ENCODE data around the gene CSRP1.

Gene CSRP1

DNA sequence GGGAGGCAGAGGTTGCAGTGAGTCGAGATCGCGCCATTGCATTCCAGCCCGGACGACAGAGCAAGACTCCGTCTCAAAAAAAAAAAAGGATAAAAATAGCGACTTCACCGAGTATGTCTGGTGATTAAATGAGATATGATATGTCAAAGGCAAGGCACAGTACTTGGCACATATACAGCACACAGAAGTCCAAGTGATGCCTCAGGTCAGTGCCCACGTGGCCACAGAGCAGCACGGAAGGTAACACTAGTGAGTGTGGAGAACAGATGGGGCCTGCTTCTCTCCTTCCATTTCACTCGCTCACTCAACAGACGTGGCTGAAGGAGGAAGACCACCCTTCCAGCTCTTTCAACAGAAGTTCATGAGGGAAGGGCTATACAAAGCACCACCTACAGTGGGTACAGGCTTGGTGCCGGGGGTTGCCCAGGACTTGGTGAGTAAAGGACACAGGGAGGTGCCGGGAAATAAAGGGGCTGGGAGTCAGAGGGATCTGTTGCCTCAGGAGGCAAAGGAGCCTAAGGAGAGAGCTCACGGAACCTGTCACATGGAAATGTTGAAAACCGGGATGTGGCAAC lies 8.9 kb downstream of the CSRP1 start:
- TF ChIP-seq, protein P1, sequence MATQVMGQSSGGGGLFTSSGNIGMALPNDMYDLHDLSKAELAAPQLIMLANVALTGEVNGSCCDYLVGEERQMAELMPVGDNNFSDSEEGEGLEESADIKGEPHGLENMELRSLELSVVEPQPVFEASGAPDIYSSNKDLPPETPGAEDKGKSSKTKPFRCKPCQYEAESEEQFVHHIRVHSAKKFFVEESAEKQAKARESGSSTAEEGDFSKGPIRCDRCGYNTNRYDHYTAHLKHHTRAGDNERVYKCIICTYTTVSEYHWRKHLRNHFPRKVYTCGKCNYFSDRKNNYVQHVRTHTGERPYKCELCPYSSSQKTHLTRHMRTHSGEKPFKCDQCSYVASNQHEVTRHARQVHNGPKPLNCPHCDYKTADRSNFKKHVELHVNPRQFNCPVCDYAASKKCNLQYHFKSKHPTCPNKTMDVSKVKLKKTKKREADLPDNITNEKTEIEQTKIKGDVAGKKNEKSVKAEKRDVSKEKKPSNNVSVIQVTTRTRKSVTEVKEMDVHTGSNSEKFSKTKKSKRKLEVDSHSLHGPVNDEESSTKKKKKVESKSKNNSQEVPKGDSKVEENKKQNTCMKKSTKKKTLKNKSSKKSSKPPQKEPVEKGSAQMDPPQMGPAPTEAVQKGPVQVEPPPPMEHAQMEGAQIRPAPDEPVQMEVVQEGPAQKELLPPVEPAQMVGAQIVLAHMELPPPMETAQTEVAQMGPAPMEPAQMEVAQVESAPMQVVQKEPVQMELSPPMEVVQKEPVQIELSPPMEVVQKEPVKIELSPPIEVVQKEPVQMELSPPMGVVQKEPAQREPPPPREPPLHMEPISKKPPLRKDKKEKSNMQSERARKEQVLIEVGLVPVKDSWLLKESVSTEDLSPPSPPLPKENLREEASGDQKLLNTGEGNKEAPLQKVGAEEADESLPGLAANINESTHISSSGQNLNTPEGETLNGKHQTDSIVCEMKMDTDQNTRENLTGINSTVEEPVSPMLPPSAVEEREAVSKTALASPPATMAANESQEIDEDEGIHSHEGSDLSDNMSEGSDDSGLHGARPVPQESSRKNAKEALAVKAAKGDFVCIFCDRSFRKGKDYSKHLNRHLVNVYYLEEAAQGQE (IDR thresholded peaks at IDR 0.05; ENCODE audit: insufficient read depth in 1 of 2, low read depth in 2 of 2, low read length in 2 of 2) = no peak
- TF ChIP-seq POLR2AphosphoS5 (IDR thresholded peaks at IDR 0.05; ENCODE audit: low read depth, low read length) (no peak), SIN3A (IDR thresholded peaks at IDR 0.05; ENCODE audit: borderline replicate concordance, insufficient read depth, low read length) (no peak), TAF1 (IDR thresholded peaks at IDR 0.05; ENCODE audit: borderline replicate concordance, insufficient read depth, low read length) (no peak), FOXP2 (optimal IDR thresholded peaks at IDR 0.05; ENCODE audit: borderline replicate concordance, extremely low read depth, extremely low read length, insufficient read depth) (no peak)

DNA sequence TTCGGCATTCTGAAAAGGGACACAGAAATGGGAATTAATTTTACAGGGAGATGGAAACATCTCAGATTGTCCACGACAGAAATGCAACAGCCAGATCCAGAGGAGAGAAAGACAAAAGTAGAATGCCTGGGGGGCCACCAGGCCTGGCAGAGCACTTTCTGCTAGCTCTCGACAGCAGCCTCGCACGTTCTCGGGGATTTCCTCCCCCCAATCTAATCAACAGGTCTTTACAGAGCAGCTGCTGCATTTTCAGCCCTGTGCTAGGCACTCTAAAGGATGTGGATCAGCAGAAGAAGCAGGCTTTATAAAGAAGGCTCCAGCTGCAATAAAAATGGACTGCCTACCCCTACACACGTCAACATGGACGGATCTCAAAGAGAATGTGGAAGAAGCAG lies 10.6 kb downstream of the CSRP1 start:
- TF ChIP-seq SIN3A (IDR thresholded peaks at IDR 0.05; ENCODE audit: borderline replicate concordance, insufficient read depth, low read length) (no peak), TAF1 (IDR thresholded peaks at IDR 0.05; ENCODE audit: borderline replicate concordance, insufficient read depth, low read length) (no peak), POLR2AphosphoS5 (IDR thresholded peaks at IDR 0.05; ENCODE audit: low read depth, low read length) (no peak), FOXP2 (optimal IDR thresholded peaks at IDR 0.05; ENCODE audit: borderline replicate concordance, extremely low read depth, extremely low read length, insufficient read depth) (no peak)
- TF ChIP-seq, protein P1 (IDR thresholded peaks at IDR 0.05; ENCODE audit: insufficient read depth in 1 of 2, low read depth in 2 of 2, low read length in 2 of 2) = no peak

DNA sequence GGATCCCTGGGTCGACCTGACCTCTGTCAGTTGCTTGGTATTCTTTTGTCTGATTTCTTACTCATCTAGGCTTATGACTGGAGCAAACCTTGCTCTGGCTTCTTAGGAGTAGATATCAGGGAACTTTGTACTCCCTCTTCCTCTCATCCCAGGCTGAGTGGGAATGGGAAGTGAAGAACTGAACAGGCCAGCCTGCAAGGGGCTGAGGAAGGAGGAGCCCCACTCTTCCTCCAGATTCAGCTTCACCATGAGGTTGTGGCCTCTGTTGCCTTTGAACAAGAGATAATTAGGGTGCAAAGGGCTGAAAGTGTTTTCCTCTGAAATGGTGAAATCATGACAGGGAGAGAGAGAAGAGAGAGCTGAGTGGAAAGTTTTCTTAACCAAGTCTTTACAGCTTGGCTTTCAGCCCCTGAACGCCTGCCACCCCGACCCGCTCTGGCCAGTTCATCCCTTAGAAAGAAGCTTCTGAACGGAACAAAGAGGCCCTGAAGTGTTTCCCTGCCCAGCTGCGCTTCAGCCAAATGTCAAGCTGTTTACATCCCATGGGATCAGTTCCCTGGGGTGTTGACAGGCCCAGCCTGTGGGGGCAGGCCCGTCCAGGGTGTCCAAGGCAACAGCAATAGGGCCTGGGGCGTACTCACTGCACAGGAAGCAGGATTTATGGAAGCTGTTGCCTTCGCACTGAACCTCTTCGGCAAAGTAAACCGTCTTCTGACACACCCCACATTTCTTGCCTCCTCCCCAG lies 11.2 kb downstream of the CSRP1 start:
- TF ChIP-seq FOXP2 (optimal IDR thresholded peaks at IDR 0.05; ENCODE audit: borderline replicate concordance, extremely low read depth, extremely low read length, insufficient read depth) (peak; percentile 29), POLR2AphosphoS5 (IDR thresholded peaks at IDR 0.05; ENCODE audit: low read depth, low read length) (no peak)

DNA sequence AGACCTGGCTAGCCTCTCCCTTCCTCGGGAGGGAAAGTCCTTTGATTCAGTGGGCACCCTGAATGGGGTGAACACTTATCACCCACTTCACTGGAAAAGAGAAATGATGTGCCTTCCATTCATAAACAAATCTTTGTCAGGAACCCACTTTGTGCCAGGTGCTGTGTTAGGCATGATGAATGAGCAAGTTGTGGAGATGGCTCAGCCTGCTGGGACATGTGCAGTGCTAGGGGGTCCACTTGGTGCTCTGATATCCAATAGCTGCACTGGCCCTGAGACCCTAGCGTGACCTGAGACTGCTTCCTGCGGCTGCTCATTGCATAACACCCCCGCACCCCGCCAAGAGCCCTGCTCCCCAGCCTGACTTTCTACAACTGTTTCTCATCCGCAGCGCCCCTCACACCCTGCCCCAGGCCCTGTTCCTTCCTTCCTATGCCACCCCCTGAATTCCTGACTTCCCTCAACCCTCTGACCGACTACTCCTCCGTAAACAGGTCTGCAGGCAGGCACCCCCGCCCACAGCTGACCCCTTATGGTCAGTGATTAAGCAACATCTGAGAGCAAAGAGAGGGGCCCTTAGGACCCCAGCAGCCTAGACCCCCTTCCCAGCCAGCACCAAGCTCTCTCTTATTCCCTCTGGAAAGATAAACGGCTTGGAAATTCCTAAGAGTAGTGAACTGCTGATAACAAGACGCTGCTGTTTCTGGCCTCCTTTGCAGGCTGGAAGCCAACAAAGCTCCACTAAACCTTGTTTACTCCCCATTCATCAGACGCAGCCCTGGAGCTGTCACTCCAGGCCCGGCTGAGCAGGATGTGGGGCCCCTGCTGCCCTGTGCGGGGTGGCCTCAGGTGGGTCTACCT lies 12.9 kb downstream of the CSRP1 start:
- TF ChIP-seq, protein P1 (IDR thresholded peaks at IDR 0.05; ENCODE audit: insufficient read depth in 1 of 2, low read depth in 2 of 2, low read length in 2 of 2) = no peak
- TF ChIP-seq FOXP2 (optimal IDR thresholded peaks at IDR 0.05; ENCODE audit: borderline replicate concordance, extremely low read depth, extremely low read length, insufficient read depth) = peak; percentile 78

DNA sequence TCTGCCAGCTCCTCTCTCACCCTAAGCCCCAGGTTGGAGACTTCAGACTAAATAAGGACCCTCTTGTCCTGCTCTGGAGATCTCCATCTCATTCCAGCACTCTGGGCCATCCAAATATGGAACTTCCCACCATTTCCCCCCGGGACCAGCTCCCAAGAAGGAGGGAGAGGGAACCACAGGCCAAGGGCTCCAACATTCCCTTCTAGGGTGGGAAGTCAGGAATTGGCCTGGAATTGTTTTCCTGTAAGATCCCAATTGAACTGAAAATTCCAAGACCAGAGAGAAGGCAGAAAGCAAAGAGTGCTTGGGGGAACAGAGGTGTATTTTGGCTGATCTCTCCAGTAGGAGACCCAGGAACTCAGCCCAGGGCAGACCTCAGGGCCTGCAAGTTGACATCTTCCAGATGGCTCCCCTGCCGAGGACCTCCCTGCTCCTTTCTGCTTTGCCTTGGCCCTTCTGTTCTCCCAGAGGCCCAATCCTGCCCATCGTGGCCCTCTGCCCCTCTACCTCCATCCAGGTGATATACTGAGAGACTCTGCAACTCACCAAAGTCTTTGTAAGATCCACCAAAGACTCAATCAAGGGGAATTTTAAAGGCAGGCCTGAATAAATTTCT lies 14.9 kb downstream of the CSRP1 start:
- TF ChIP-seq FOXP2 (optimal IDR thresholded peaks at IDR 0.05; ENCODE audit: borderline replicate concordance, extremely low read depth, extremely low read length, insufficient read depth) (no peak), TAF1 (IDR thresholded peaks at IDR 0.05; ENCODE audit: borderline replicate concordance, insufficient read depth, low read length) (no peak), POLR2AphosphoS5 (IDR thresholded peaks at IDR 0.05; ENCODE audit: low read depth, low read length) (no peak), SIN3A (IDR thresholded peaks at IDR 0.05; ENCODE audit: borderline replicate concordance, insufficient read depth, low read length) (no peak)
- TF ChIP-seq, protein P1 (IDR thresholded peaks at IDR 0.05; ENCODE audit: insufficient read depth in 1 of 2, low read depth in 2 of 2, low read length in 2 of 2) = no peak
